CD4-positive, alpha-beta T cell treated with Interleukin-21 for 1 hour (primary cell): ENCODE data around the gene APC2.
A peak's percentile ranks its signal among the peaks of the same experiment; 100 is the strongest.

Experiments
- DNase-seq: peaks from one replicate; pipeline ENCODE4 v3.0.0-alpha.2; 2020

The APC2 gene

GRCh38 chr19:1482361-1483130, 32.6 kb downstream of the APC2 start:
- DNase-seq = no peak

- DNase-seq = no peak
Measured at GRCh38 chr19:1483131-1483978, 33.4 kb downstream of the APC2 start.

GRCh38 chr19:1483979-1484428, 34.1 kb downstream of the APC2 start:
- no peak for DNase-seq

GRCh38 chr19:1486720-1487575, 37.0 kb downstream of the APC2 start:
- DNase-seq = no peak

- DNase-seq = no peak
Measured at GRCh38 chr19:1487576-1488281, 37.8 kb downstream of the APC2 start.

- DNase-seq = no peak
Measured at GRCh38 chr19:1488282-1488601, 38.3 kb downstream of the APC2 start.

GRCh38 chr19:1489463-1490310, 39.8 kb downstream of the APC2 start:
- DNase-seq = no peak

- peak; percentile 98 for DNase-seq
Measured at GRCh38 chr19:1490311-1491113, 40.6 kb downstream of the APC2 start, which contains the start of gene PCSK4. PCSK4 (minus strand) TSS chr19:1490350; CDS start chr19:1490346, 4 bp downstream.

GRCh38 chr19:1491114-1491848, 41.4 kb downstream of the APC2 start, which contains the start of gene REEP6:
REEP6 (plus strand) TSS chr19:1491181; CDS start chr19:1491270, 89 bp downstream.
- DNase-seq = no peak

- no peak for DNase-seq
Measured at GRCh38 chr19:1491849-1492170, 41.9 kb downstream of the APC2 start.

GRCh38 chr19:1492474-1493006, 42.6 kb downstream of the APC2 start:
- DNase-seq = no peak

- DNase-seq = no peak
Measured at GRCh38 chr19:1494115-1494815, 44.3 kb downstream of the APC2 start.

GRCh38 chr19:1495051-1495798, 45.3 kb downstream of the APC2 start:
- no peak for DNase-seq

GRCh38 chr19:1495799-1496713, 46.1 kb downstream of the APC2 start:
- DNase-seq = no peak

GRCh38 chr19:1496714-1497577, 47.0 kb downstream of the APC2 start:
- DNase-seq = no peak
